ENCODE measurements around the gene TAF15.

DNA sequence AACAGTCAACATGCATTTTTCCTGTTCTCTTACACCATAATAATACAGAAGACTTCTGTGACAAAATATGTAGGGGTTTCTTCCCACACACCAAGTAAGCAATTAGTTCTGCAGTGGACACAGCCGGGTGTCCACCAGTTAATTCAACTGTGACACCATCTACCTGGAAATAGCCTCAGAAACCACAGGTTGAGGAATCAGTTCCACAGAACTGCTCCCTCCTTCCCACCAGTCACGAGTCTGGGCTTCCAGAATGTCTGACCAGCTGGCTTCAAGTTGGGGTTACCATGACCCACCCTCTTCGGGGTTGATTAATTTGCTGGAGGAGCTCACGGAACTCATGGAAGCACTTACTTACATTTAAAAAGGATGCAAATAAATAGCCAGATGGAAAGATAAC, 84.5 kb downstream of the TAF15 start:
- TF ChIP-seq, protein P1, sequence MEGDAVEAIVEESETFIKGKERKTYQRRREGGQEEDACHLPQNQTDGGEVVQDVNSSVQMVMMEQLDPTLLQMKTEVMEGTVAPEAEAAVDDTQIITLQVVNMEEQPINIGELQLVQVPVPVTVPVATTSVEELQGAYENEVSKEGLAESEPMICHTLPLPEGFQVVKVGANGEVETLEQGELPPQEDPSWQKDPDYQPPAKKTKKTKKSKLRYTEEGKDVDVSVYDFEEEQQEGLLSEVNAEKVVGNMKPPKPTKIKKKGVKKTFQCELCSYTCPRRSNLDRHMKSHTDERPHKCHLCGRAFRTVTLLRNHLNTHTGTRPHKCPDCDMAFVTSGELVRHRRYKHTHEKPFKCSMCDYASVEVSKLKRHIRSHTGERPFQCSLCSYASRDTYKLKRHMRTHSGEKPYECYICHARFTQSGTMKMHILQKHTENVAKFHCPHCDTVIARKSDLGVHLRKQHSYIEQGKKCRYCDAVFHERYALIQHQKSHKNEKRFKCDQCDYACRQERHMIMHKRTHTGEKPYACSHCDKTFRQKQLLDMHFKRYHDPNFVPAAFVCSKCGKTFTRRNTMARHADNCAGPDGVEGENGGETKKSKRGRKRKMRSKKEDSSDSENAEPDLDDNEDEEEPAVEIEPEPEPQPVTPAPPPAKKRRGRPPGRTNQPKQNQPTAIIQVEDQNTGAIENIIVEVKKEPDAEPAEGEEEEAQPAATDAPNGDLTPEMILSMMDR (conservative IDR thresholded peaks at IDR 0.05; ENCODE audit: low read depth, low read length): no peak
- no peak for TF ChIP-seq MXI1 (IDR thresholded peaks at IDR 0.05; ENCODE audit: borderline replicate concordance, low read depth, low read length)
- no peak for TF ChIP-seq BHLHE40 (IDR thresholded peaks at IDR 0.05; ENCODE audit: low read depth, low read length)
- TF ChIP-seq, protein P2, sequence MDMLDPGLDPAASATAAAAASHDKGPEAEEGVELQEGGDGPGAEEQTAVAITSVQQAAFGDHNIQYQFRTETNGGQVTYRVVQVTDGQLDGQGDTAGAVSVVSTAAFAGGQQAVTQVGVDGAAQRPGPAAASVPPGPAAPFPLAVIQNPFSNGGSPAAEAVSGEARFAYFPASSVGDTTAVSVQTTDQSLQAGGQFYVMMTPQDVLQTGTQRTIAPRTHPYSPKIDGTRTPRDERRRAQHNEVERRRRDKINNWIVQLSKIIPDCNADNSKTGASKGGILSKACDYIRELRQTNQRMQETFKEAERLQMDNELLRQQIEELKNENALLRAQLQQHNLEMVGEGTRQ (IDR thresholded peaks at IDR 0.05; ENCODE audit: low read depth, low read length): no peak

All from IMR-90 (cell line).